K562 (cell line): Measurements from ENCODE around the gene RHOU. TPM values are rescaled to one million over a fixed set of nuclear protein-coding genes. Genes with fewer than 3 reads are reported as not detected.

Source experiments
- ATAC-seq: fragments of 200-7000 bp; cut with Tn5 transposase; 3 replicates; pipeline ENCODE4 v1.9.1; 2020; ENCODE audit warnings: moderate library complexity
- BruUV-seq: library from RNA; stranded (reverse); fragments of 400-500 nt; replicated peaks from 2 replicates; lab custom pipeline; 2021; lab: Mats Ljungman, UMichigan
- CTCF ChIA-PET: fragments of 300-600 bp; formaldehyde crosslinking; extraction: SDS; loops from one replicate; lab custom pipeline; 2021; ENCODE audit warnings: low intra/inter-chr PET ratio; lab: Yijun Ruan, JAX
- POLR2A ChIA-PET: fragments of 300-600, 350-650 bp; sonication (Branson Sonifier 250); formaldehyde crosslinking; extraction: SDS; loops from one replicate; lab custom pipeline; 2021; ENCODE audit warnings: antibody characterized with exemption, inconsistent platforms; lab: Yijun Ruan, JAX
- DNase-seq, 4 experiments: peaks; one replicate each; pipeline versions ENCODE4 v3.0.0 to v3.0.0-alpha.2; 2011 to 2018; ENCODE audit warnings: low spot score in 3 of 4, mixed read lengths in 3 of 4; ENCODE audit errors: extremely low read depth in 1 of 4
- FAIRE-seq: peaks from 2 replicates; lab custom pipeline; 2011; peaks lifted over from hg19 to GRCh38; lab: Jason Lieb, UNC
- H2AFZ ChIP-seq: 2 replicates; pipeline ENCODE4 v1.6.0; 2011; ENCODE audit warnings: low read depth, low read length, control low read depth, inconsistent platforms
- H3K27ac ChIP-seq: fragments of 200-600 bp; 3 replicates; pipeline ENCODE4 v1.8.0; 2011; ENCODE audit warnings: low read depth, mild to moderate bottlenecking, control low read depth, inconsistent platforms, low read length, moderate library complexity, mixed read lengths; ENCODE audit errors: extremely low read depth
- H3K27me3 ChIP-seq, 2 experiments: fragments of 300-600 bp in 1 of 2; 2 replicates in 1 of 2; 3 replicates in 1 of 2; pipeline versions ENCODE4 v1.6.0 to v1.8.0; 2011; ENCODE audit warnings: inconsistent platforms in 2 of 2, low read length in 2 of 2, mild to moderate bottlenecking in 1 of 2, mixed read lengths in 1 of 2, moderate library complexity in 1 of 2; ENCODE audit not compliant: control insufficient read depth in 2 of 2, insufficient read depth in 2 of 2
- H3K36me3 ChIP-seq: fragments of 300-600 bp; 3 replicates; pipeline ENCODE4 v1.8.0; 2011; ENCODE audit warnings: mild to moderate bottlenecking, low read length, inconsistent platforms; ENCODE audit not compliant: control insufficient read depth, insufficient read depth
- H3K4me1 ChIP-seq, 2 experiments: fragments of 200-600 bp in 1 of 2; replicated peaks in 1 of 2; 2 replicates in 1 of 2; 3 replicates in 1 of 2; pipeline versions ENCODE4 v1.5.1 to v1.8.0; 2011; ENCODE audit warnings: inconsistent platforms in 2 of 2, low read length in 2 of 2, mild to moderate bottlenecking in 1 of 2, mixed read lengths in 1 of 2, moderate library complexity in 1 of 2; ENCODE audit not compliant: control insufficient read depth in 2 of 2, insufficient read depth in 2 of 2
- H3K4me2 ChIP-seq: 2 replicates; pipeline ENCODE4 v1.6.1; 2011; ENCODE audit warnings: low read length, control low read depth, inconsistent platforms, mixed read lengths; ENCODE audit not compliant: insufficient read depth
- H3K4me3 ChIP-seq: fragments of 200-600 bp; sonication (generic), shearing (Covaris generic); 2 replicates; pipeline ENCODE4 v1.5.1; 2016; ENCODE audit warnings: control low read depth, inconsistent platforms
- H3K79me2 ChIP-seq: fragments of 200-600 bp; 3 replicates; pipeline ENCODE4 v1.8.0; 2011; ENCODE audit warnings: low read length, inconsistent platforms; ENCODE audit not compliant: control insufficient read depth, insufficient read depth
- H3K9ac ChIP-seq, 2 experiments: 2 replicates each; pipeline versions ENCODE4 v1.6.0 to v1.6.1; 2011; ENCODE audit warnings: low read depth in 2 of 2, low read length in 2 of 2, control low read depth in 1 of 2, inconsistent platforms in 1 of 2, mild to moderate bottlenecking in 1 of 2, mixed read lengths in 1 of 2; ENCODE audit not compliant: insufficient read depth in 1 of 2
- H3K9me1 ChIP-seq: one replicate; pipeline ENCODE4 v1.6.0; 2011; ENCODE audit warnings: inconsistent platforms, mild to moderate bottlenecking, low read length, moderate library complexity; ENCODE audit not compliant: control insufficient read depth, insufficient read depth
- H3K9me3 ChIP-seq: replicated peaks from 2 replicates; pipeline ENCODE4 v1.5.1; 2011; ENCODE audit warnings: low read depth, low read length, inconsistent platforms; ENCODE audit not compliant: control insufficient read depth, insufficient read depth
- H4K20me1 ChIP-seq: replicated peaks from 2 replicates; pipeline ENCODE4 v1.6.1; 2011; ENCODE audit warnings: low read length, inconsistent platforms, mixed read lengths; ENCODE audit not compliant: control insufficient read depth, insufficient read depth
- NFIC ChIP-seq: fragments of 450-650 bp; IDR thresholded peaks from 2 replicates; pipeline ENCODE4 v1.6.1; 2017; ENCODE audit warnings: mild to moderate bottlenecking, inconsistent platforms
- NFIX ChIP-seq: fragments of 250-450 bp; sonication (Bioruptor Pico); IDR thresholded peaks from 2 replicates; pipeline ENCODE4 v1.4.0; 2020; ENCODE audit warnings: low read depth, mild to moderate bottlenecking, moderate library complexity
- whole genome bisulfite sequencing: fragments of 100-300 bp; shearing (Covaris generic); methylation state at CpG from one replicate; pipeline ENCODE4 v1.1.6; 2016; ENCODE audit warnings: low coverage, mixed read lengths; ENCODE audit not compliant: insufficient coverage; ENCODE audit errors: missing lambda C conversion rate; 5-methylcytosine and 5-hydroxymethylcytosine counted together
- in situ Hi-C: fragments of 300-500 bp; cut with MboI; formaldehyde crosslinking; loops from 4 replicates; pipeline ENCODE4 v1.15.0; 2018; ENCODE audit warnings: inconsistent platforms, mixed read lengths
- intact Hi-C: fragments of 100-400 bp; cut with micrococcal nuclease; formaldehyde crosslinking; loops from 2 replicates; pipeline ENCODE4 v1.14.2; 2022
- polyA plus RNA-seq, 8 experiments: library from polyadenylated mRNA; depleted of rRNA in 4 of 8; stranded (reverse) in 5 of 8; unstranded in 3 of 8; fragments of >200 nt; fragmentation: Nextera tagmentation in 2 of 8; fragmentation: Illumina TruSeq in 1 of 8; extraction: Ambion mirVana in 2 of 8; extraction: Trizol in 1 of 8; gene quantifications; 2 replicates each; pipeline versions ENCODE4 v1.2.1 to v1.2.3, GENCODE V29; 2011 to 2014; ENCODE audit warnings: inconsistent platforms in 1 of 8, missing spikeins in 1 of 8
- total RNA-seq, 7 experiments: library from RNA; depleted of rRNA in 6 of 7; stranded (reverse); fragments of >200 nt in 6 of 7; fragmentation: Illumina TruSeq in 2 of 7; extraction: Trizol in 2 of 7; gene quantifications; 2 replicates each; pipeline versions ENCODE4 v1.2.1 to v1.2.3, GENCODE V29; 2011 to 2021; ENCODE audit warnings: low replicate concordance in 1 of 7
- TF ChIP-seq, protein P1 (sequence below): fragments of 250-450 bp; sonication (Bioruptor Pico); IDR thresholded peaks from 2 replicates; pipeline ENCODE4 v1.8.0; 2021; ENCODE audit warnings: moderate library complexity, mild to moderate bottlenecking, inconsistent platforms

RHOU gene
- total and polyA plus RNA-seq, 9 of the 15 experiments (the other 6 are each of a cell fraction or from before 2014, with no cell fraction given) = 0.07 TPM; not detected in 8

DNA sequence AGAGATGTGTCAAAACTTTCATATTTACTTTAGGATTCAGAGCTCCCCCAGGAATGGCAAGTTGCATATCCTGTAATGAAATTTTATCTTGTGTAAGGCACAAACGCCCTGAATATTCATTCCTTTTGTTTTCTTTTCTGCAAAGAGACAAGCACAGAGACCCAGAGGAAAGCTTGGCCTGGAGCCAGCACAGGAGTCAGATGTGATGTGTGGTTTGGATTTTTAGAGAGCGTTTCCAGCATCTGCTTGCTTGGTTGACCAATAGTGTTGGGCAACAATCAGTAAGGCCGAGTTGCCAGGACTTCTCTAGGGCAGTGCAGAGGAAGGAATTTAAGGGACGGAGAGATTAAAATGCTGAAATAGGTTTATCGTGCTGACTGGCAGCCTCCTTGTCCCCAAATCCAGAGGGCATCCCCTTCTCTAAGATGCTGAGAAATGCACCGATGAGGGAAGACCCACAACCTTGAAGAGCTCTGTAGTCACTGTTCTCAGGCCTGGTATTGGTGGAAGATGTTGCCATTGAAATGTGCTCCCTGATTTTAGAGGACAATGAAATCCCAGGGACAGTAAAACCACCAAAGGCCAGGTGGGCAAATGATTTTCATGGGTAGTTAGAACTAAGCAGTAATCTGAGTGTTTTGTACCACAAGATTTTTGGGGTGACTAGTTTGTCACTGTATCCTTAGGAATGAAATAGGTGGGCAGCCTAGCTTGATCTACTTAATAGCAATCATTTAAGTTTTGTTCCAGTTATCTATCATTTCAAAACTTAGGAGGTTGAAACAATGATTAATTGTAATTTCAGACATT lies 37.9 kb upstream of the RHOU start:
- Histone ChIP-seq H3K27ac (no peak overlapping the region), H4K20me1 (no peaks in the 10 kb centered on the region), H3K36me3 (no peaks in the 10 kb centered on the region), H3K27me3 (no peaks in the 10 kb centered on the region), H3K4me1 (no peaks in the 10 kb centered on the region), H3K9me3 (no peaks in the 10 kb centered on the region), H3K9me1 (no peaks in the 10 kb centered on the region), H2AFZ (no peak overlapping the region), H3K9ac (no peak overlapping the region), H3K4me3 (no peak overlapping the region), H3K4me2 (no peak overlapping the region), H3K79me2 (no peaks in the 10 kb centered on the region)
- FAIRE-seq (no peak), DNase-seq (no peak), ATAC-seq (no peak)
- in situ Hi-C loops (no loop called here), intact Hi-C loops (no loop called here)
- BruUV-seq = no TSS peak
- POLR2A ChIA-PET = interaction anchor here (0.6 kb wide), 1 partner anchor 840 kb away, joined by 3 read pairs; no protein-coding TSS in a partner anchor
- WGBS = 1% methylated on average over 6 of the region's 6 CpGs
- TF ChIP-seq, protein P1, sequence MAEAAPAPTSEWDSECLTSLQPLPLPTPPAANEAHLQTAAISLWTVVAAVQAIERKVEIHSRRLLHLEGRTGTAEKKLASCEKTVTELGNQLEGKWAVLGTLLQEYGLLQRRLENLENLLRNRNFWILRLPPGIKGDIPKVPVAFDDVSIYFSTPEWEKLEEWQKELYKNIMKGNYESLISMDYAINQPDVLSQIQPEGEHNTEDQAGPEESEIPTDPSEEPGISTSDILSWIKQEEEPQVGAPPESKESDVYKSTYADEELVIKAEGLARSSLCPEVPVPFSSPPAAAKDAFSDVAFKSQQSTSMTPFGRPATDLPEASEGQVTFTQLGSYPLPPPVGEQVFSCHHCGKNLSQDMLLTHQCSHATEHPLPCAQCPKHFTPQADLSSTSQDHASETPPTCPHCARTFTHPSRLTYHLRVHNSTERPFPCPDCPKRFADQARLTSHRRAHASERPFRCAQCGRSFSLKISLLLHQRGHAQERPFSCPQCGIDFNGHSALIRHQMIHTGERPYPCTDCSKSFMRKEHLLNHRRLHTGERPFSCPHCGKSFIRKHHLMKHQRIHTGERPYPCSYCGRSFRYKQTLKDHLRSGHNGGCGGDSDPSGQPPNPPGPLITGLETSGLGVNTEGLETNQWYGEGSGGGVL (CRISPR knock-in tag) = no peak
- 0 out of 2 replicates have a peak, but pooled peaks have one; percentile 22 for TF ChIP-seq NFIX (CRISPR knock-in tag)
- peak; percentile 84 for TF ChIP-seq NFIC
- CTCF ChIA-PET = no interaction called here
